Ureter (tissue), 1 donor: Measurements from ENCODE around the gene GSTM5. TPM values are rescaled to one million over a fixed set of nuclear protein-coding genes. Genes with fewer than 3 reads are reported as not detected.
"Not testable (repeated sequence)": the region's sequence is repeated elsewhere in the genome, so short reads cannot be mapped to it uniquely, and the experiment has no call there.

ENCODE experiments used
- DNase-seq: peaks from one replicate; pipeline ENCODE4 v3.0.0-alpha.2; 2020; ENCODE audit warnings: low spot score
- total RNA-seq: library from RNA; stranded (reverse); gene quantifications from one replicate; pipeline ENCODE4 v1.2.4, GENCODE V29; 2023
- donor health status: DM: yes; HTN: yes; CAD: no.

GSTM5 gene
- total RNA-seq, 1 donor from 2014 or later: 11.6 TPM

DNA sequence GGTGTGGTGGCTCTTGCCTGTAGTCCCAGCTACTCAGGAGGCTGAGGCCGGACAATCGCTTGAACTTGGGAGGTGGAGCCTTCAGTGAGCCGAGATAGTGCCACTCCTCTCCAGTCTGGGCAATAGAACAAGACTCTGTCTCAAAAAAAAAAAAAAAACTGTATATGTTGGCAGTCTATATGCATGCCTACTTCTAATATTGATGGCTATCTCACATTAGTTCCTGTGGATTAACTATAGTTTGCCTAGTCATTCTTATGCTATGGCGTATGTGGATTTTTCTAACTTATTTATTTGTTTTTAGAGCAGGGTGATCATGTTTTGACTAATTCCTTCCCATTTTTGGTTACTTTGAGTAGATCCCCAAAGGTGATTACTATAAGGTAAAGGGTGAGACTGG lies 15.0 kb upstream of the GSTM5 start:
- no peak for DNase-seq

DNA sequence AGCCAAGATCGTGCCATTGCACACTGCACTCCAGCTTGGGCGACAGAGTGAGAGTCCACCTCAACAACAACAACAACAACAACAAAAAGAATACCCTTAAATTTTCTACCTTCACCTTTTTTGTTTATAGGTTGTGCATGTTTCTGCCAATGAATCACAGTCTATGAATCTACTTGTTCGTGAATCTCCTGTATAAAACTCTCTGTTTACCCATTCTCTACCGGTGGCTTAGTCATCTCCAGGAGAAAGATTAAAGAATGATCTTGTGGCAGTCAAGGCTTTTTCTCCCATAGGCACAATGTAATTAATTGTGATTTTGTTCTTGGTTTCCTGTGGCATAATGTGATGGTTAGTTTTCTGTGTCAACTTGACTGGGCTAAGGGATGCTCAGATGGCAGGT lies 14.2 kb upstream of the GSTM5 start:
- DNase-seq: not testable (repeated sequence)

DNA sequence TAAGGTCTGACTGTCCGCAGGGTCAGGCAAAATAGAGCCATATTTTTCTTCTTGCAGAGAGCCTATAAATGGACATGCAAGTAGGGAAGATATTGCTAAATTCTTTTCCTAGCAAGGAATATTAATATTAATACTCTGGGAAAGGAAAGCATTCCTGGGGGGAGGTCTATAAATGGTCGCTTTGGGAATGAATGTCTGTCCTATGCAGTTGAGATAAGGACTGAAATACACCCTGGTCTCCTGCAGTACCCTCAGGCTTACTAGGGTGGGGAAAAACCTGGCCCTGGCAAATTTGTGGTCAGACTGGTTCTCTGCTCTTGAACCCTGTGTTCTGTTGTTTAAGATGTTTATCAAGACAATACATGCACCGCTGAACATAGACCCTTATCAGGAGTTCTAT lies 9.1 kb upstream of the GSTM5 start:
- not testable (repeated sequence) for DNase-seq

DNA sequence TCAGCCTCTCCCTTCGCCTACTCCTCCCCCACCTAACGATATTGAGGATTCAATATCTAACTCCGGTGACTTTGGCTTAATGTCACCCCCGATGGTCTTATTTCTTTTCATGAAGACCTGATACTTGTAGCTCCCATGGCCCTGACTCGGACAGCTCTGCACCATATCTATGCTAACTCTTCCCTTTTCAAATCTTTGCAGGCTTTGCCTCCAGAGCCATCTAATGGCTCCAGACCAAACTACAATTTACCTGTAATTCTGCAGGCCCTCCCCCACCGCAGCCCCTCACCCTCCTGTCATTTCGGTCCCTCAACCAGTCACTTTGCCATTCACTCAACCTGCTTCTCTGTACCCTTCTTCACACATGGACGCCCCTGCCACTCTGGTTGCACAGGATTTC lies 7.9 kb upstream of the GSTM5 start:
- peak; percentile 31 for DNase-seq

DNA sequence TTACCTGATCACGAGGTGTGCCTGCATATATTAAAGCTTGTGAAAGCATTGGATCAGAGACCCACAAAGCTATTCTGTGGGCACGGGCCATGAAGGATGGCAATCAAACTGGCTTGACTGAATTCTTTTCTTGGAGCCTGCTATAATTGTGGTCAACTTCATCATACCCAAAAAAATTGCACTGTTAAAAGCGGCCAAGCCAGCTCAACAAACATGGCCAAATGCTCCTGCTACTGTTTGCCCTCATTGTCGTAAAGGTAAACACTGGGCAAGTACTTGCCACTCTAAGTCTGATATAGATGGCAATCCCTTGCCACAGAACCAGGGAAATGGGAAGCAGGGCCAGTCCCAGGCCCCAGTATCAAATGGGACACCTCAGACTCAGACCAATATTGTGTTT lies 6.6 kb upstream of the GSTM5 start:
- DNase-seq: peak; percentile 41

DNA sequence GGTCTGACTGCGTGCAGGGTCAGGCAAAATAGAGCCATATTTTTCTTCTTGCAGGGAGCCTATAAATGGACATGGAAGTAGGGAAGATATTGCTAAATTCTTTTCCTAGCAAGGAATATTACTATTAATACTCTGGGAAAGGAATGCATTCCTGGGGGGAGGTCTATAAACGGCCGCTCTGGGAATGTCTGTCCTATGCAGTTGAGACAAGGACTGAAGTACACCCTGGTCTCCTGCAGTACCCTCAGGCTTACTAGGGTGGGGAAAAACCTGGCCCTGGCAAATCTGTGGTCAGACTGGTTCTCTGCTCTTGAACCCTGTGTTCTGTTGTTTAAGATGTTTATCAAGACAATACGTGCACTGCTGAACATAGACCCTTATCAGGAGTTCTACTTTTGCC lies 3.1 kb upstream of the GSTM5 start:
- DNase-seq: not testable (repeated sequence)

DNA sequence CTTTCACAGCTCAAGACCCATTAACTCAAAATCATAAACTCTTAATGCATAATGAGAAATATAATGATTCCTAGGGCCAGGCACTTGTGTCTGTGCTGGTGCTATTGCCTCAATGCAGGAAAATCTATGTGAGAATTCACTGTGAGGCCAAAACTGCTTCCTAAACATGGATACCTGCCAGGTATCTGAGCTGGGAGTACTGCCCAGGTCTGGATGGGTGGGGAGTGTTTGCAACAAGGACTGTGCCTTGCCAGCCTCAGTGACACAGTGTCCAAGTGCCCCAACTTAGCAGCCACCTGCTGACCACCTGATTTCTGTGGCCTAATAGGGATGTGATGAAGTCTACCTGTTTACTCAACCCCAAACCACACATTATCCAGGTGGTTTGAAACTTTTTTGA lies 2.2 kb upstream of the GSTM5 start:
- DNase-seq: not testable (repeated sequence)

DNA sequence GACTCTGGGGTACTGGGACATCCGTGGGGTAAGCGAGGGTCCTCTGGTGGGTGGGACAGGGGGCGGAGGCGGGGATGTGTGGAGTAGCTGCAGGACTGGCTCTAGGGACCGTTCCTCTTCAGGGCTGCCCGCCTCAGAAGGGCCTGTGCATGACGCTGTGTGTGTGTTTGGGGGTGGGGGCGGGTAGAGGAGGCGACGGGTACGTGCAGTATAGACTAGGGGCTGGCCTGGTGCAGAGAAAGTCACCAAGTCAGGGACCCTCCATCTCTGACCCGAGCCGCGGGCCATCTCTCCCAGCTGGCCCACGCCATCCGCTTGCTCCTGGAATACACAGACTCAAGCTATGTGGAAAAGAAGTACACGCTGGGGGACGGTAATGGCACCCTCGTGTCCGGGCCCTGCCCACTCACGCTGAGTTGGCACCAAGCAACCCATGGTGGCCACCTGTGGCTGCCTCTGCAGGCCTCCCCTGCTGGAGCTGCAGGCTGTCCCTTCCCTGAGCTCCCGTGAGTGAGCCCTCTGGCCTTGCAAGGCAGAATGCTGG lies 342 bp downstream of the GSTM5 start:
- no peak for DNase-seq

DNA sequence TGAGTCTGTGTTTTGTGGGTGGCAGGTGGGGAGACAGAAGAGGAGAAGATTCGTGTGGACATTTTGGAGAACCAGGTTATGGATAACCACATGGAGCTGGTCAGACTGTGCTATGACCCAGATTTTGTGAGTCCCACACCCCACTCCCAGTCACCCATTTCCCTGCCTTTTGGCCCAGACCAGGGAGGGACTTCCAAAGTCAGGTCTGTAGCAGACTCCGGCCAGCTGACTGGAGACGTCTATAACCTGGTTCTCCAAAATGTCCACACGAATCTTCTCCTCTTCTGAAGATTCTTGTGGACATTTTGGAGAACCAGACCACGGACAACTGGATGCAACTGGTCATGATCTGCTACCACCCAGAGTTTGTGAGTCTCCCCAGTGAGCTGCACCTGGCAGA lies 1.6 kb downstream of the GSTM5 start:
- DNase-seq: no peak

DNA sequence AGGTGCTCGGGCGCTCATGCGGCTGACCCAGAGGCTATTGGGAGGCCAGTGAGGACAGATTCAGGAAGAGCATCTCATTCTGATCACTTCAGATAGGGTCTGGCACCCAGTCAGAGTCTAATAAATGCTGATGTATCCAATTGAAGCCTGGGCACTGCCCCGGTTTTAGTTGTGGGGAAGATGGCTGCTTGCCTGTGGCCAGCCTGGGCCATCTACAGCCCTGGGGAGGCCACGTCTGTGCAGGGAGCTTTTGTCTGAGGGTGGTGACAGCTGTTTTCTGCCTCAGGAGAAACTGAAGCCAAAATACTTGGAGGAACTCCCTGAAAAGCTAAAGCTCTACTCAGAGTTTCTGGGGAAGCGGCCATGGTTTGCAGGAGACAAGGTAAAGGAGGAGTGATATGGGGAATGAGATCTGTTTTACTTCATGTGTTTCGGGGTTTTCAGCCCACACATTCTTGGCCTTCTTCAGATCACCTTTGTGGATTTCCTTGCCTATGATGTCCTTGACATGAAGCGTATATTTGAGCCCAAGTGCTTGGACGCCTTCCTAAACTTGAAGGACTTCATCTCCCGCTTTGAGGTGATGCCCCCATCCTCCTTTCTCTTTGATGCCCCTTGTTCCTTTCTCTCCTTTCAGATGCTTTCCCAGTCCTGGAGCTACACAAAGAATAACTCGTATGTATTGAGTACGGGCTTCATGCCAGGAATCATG lies 2.8 kb downstream of the GSTM5 start:
- DNase-seq: no peak

DNA sequence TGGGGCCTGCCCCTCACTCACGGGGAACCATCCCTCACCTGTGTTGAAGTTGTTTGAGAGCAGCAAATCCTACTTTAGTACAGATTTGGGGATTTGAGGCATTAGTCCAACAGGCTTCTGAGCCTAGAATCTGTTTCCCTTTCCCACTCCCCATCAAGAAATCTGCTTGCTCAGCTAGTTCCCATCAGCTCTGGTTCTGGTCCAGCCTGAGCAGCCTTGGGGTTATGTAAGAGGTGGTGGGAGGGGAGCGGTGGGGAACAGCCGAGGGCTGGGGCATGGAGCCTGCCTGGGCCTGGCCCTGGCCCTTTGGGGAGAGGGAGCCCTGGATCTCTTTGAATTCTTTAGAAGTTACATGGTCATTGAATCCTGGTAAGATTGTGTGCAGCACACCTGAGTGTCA lies 4.1 kb downstream of the GSTM5 start:
- DNase-seq: no peak

DNA sequence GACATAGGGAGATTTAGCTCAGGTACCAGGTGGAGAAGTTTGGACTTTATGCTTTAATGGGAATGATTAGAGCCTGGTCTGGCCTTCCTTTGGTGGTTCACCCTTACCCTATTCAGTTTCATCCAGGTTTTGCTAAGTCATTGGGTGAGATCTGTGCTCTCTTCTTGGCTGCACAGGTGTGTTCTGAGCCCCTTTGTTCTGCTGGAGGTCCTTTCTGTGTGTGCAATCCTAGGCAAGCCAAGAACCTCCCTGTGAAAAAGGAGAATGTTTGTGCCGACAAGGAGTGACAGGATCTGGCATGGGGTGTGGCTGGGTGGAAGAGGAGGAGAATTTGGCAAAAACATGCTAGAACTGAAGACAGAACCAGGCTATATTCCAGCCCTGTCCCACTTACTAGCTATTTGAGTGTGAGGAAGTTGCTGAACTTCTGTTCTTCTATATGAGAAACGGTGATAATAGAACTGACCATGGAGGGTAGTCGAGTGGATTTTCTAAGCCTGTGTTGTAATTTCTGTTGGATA lies 4.6 kb downstream of the GSTM5 start:
- DNase-seq: no peak

DNA sequence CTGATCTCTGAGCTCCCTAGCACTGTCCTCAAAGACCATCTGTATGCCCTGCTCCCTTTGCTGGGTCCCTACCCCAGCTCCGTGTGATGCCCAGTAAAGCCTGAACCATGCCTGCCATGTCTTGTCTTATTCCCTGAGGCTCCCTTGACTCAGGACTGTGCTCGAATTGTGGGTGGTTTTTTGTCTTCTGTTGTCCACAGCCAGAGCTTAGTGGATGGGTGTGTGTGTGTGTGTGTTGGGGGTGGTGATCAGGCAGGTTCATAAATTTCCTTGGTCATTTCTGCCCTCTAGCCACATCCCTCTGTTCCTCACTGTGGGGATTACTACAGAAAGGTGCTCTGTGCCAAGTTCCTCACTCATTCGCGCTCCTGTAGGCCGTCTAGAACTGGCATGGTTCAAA lies 5.7 kb downstream of the GSTM5 start:
- DNase-seq: no peak

DNA sequence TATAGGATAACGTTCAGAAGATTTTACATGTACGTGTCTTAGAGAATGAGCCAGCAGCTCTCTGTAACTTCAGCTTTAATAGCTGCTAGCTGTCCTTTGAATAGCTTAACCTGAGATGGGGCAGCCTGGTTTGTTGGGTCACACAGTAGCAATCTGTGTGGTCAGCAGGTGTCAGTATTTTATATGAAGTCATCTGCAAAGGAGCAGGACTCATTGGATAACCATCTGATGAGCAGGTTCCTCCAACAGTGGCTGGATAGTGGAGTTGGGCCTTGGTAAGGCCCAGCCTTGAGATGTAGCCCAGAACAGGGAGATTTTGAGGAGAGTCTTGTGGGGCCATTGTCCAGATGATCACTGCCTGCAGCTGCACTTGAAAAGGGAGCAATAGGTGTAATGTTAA lies 6.4 kb downstream of the GSTM5 start:
- DNase-seq: no peak

DNA sequence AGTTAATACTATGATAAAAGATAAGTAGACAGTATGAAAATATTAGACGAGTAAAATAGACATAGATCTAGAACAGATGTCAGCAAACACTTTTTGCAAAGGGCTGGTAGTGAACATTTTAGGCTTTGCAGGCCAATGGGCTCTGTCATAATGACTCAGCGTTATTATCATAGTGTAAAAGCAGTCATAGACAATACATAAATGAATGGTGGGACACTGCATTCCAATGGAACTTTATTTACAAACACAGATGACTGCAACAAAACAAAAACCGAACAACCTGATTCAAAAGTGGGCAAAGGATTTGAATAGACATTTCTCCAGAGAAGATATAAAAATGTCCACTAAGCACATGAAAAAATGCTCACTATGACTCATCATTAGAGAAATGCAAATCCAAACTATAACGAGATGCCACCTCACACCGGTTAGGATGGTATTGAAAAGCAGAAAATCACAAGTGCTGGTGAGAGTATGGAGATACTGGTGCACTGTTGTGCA lies 7.3 kb downstream of the GSTM5 start:
- DNase-seq: no peak

DNA sequence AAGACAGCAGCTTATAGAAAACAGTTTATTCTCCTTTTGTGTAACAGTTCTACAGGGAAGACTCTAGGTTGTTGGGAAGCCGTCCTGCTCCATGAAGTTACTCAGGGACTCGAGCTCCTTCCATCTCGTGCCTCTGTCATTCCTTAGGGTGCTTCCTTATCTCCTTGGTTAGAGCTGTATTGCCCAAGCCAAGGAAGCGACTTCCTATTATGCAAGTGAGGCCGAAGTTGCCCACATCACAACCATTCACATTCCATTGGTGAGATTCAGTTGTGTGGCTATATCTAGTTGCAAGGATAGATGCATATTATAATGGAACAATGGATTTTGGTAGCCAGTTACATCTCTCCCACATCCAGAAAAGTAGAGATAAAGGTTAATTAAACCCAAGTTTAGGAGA lies 9.0 kb downstream of the GSTM5 start:
- no peak for DNase-seq

DNA sequence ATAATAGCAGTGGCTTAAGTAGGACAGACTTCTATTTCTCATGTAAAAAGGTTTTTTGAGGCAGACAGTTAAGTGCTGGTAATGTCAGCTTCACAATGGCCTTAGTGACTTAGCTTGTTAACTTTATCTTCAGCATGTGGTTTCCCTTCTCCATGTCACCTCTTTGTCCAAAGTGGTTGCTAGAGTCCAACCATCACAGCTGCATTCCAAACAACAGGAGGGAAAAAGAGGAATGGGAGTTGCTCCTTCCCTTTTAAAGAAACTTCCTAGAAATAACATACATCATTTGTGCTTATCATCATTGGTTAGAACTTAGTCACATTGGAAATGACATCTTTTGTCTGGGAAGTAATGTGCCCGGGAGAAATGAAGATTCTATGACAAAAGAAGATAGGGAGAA lies 9.9 kb downstream of the GSTM5 start:
- DNase-seq: no peak

DNA sequence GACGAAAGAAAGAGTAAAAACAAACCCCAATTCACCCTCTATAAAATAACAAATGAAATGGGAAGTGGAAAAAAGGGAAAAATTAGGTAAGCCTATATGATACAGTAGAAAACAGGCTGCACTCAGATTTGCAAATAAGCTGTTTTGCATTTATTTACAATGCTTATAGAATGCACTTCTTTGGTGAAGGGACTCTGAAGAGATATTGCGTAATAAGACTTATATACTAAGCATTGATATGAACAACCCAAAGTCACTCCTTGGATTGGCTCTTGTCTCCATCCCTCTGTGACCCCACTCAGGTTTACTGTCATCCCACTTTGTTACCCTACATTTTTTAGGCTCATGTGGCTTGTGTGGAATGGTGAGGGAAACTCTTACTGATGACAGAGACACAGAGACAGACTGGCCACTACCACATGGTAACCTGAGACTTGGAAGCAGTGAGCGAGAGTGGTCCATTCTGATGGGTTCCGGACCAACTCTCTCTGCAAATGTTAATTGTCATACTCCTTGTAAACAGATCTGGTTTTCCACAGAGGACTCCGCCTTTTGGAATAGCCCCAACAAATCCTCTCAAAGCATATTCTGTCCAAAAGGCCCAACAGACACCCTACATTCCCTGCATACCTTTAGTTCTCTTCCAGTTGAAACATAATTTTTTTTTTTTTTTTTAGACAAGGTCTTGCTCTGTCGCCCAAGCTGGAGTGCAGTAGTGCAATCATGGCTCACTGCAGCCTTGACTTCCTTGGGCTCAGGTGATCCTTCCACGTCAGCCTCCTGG lies 11.0 kb downstream of the GSTM5 start:
- no peak for DNase-seq

DNA sequence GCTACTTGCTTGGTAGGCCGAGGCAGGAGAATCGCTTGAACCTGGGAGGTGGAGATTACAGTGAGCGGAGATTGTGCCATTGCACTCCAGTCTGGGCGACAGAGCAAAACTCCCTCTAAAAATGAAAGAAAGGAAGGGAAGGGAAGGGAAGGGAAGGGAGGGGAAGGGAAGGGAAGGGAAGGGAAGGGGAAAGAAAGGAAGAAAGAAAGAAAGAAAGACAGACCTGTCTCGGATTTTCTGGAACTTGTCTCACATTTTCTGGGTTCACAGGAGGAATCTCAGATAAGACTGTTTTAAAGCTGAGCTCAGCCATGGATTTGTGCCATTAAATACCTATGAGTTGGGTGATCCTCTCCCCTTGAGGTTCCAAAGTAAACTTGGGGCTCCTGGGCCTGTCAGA lies 12.9 kb downstream of the GSTM5 start:
- no peak for DNase-seq

DNA sequence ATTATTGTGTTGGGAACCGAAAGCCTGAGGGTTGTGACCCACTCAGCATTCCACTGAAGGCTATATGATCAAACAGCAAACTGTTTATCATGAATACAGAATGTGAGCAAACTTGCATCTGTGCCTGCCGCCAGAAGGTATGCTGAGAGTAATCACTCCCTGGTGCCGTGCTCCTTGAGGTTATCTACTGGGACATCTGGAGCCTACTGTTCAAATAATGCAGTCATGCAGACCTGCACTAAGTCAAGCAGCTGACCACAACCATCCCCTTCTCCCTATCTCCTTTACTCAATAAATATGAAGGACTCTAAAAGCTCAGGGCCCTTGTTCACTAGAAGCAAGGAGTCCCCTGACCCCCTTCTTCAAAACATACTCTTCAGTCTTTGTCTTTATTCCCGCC lies 13.5 kb downstream of the GSTM5 start:
- no peak for DNase-seq

DNA sequence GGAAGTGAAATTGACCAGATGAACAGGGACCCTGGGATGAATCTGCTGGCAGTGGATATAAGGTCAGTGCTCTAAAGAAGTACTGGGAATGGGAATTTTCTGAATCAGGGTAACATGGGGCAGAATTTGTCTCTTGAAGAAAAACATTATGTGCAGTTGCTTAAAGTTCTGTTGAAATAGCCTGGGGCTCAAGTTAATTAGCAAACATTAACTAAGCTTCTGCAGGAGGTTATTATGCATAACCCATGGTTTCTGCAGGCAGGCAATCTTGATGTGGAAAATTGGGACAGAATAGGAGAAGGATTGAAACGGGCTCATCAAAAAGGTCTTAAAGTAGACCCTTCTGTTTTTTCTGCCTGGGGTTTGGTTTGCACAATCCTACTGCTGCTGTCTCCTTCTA lies 14.0 kb downstream of the GSTM5 start:
- DNase-seq: no peak

DNA sequence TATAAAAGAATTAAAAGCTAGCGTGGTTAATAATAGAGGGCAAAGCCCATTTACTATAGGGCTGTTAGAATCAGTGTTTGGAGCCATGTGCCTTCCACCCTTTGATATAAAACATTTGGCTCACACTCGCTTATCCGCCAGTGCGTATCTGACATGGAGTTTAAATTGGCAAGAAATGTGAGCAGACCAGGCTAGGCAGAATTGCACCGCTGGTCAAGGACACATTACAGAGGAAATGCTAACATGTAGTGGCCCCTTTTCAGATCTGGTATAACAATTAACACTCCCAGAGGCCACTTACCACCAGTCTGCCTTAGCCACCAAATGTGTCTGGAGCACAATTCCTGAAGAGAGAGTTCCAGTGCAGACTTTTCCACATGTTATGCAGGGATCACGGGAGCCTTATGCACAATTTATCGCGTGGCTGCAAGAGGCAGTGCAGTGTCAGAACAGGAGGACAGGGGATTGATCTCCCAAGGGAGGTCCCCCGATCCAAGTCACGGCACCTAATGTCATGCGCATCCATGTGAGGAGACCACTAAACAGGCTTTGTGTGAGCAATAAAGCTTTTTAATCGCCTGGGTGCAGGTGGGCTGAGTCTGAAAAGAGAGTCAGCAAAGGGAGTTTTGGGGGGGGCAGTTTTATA lies 14.8 kb downstream of the GSTM5 start:
- DNase-seq: no peak
